HG03103 (cell line): ENCODE measurements around the gene S100P.

Source experiments
- ATAC-seq: cut with Tn5 transposase; IDR thresholded peaks from one replicate; pipeline ENCODE4 v1.9.1; 2021; ENCODE audit warnings: low read depth; ENCODE audit not compliant: unreplicated experiment

Gene S100P

GRCh38 chr4:6742989-6743388, 49.3 kb downstream of the S100P start:
- no peak for ATAC-seq
